GM23248 (cell line): Measurements from ENCODE around the gene DAPK1.

Source experiments
- EZH2 ChIP-seq: fragments of 200-600 bp; sonication (generic); IDR thresholded peaks from 2 replicates; pipeline ENCODE4 v1.6.1; 2018; ENCODE audit warnings: antibody characterized with exemption, mild to moderate bottlenecking; ENCODE audit not compliant: insufficient read depth, poor library complexity, severe bottlenecking
- EZH2phosphoT487 ChIP-seq: fragments of 200-600 bp; sonication (generic); IDR thresholded peaks from 2 replicates; pipeline ENCODE4 v1.6.1; 2018; ENCODE audit warnings: antibody characterized with exemption, moderate library complexity, mild to moderate bottlenecking, low read depth; ENCODE audit not compliant: insufficient read depth

GRCh38 chr9:87517732-87518131 is 20.1 kb downstream of the DAPK1 start:
- TF ChIP-seq EZH2 (no peak), EZH2phosphoT487 (no peak)
